Activated CD4-positive, CD25-positive, alpha-beta regulatory T cell treated with anti-CD3 and anti-CD28 coated beads, Interleukin-2, amount 50 U/mL, for 16 hours (primary cell): ENCODE results near the gene KIAA0513.
A peak's percentile ranks its signal among the peaks of the same experiment; 100 is the strongest.

ENCODE experiments used
- DNase-seq: peaks from one replicate; pipeline ENCODE4 v3.0.0-alpha.2; 2020; ENCODE audit warnings: low read depth, low spot score

KIAA0513 gene

GRCh38 chr16:85027349-85027957 lies at the start of gene KIAA0513:
TSS of gene KIAA0513 (plus strand) at chr16:85027795. CDS start at chr16:85067072, 39,277 bp downstream.
- peak; percentile 93 for DNase-seq

DNA sequence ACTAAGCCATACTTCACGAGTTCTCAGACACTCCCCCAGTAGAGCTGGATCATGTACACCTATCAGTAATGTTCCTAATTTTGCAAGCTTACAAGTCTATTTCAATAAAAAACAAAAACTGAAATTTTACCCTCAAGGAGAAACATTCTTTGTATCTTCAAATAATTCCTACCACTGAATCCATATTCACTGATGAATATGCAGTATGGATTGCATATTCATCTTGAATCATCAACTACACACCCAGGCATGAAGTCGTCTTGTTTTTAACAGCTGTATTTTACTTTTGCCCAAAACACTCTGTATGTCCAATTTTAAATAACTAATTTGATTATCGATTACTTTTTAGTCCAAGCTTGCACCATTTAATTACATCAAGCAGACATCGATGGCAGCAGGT lies 48.1 kb upstream of the KIAA0513 start:
- no peak for DNase-seq

DNA sequence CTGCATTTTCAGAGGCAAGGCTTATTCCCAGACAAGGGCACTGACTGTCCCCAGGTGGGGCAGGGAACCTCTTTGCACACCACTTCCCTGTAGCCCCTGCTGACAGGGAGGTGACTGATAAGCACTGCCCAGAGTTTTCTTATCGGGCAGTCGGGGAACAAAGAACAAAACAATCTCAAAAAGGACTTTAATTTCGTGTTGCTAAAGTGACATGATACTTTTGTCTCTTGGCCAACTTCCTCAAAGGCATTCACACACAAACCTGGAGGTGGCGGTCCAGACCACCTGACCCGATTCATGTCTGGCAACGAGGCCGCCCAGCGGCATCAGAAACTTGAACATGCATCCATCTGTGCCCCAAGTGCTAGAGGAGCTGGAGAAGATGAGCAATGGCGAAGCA lies 45.2 kb upstream of the KIAA0513 start:
- no peak for DNase-seq

- DNase-seq: no peak
These were observed 42.2 kb upstream of the KIAA0513 start for GRCh38 chr16:84985079-84986065.

DNA sequence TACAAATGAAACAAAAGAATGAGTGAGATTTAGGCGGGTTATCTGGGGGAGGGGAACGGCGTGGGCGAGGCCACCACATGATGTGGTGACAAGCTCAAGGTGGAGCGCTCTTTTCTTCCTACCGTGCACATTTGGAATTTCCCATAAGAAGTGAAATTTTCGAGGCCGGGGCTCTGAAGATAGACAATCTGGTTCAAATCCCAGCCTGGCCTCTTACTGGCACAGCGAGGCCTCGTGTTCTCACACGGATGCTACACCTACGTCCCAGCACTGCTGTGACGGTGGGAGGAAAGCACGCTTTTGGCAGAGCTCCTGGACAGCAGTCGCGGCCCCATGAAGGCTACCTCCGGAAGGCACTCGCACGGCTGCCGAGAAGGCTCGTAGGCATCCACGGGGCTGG lies 41.5 kb upstream of the KIAA0513 start:
- no peak for DNase-seq

GRCh38 chr16:84986879-84987278 lies 40.7 kb upstream of the KIAA0513 start:
- no peak for DNase-seq

DNA sequence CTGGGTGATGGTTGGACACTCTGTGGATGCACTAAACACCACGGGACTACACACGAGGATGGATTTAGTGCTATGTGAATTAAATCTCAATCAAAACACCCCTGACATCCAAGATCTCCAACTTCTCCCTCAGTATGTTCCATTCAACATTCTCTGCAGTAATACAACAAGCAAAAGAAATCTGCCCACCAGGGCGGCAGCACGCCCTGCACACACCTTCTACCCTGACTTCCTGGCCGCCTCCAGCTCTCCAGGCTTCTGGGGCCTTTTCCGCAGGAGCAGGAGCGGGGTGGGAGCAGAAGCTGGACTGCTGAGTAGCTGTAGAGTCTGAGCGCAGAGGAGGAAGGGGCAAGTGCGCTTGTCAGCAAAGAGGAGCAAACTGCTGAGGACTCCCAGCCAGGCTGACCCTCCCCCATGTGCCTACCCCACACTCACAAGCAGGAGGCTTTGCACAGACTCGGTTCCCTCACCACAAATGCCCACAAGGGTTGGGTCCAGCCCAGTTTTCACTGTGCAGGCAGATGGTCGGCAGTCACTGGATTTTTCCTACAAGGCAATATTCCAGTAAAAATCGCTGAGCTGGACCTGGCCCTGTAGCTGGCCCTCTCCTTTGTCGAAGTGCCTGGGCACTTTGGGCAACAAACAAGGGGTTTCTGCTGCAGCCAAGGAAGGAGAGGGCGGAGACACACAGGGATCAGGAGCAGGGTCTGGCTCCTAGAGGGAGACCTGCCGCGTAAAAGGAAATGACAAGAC lies 39.1 kb upstream of the KIAA0513 start:
- no peak for DNase-seq

GRCh38 chr16:84989749-84990620 lies 37.6 kb upstream of the KIAA0513 start:
- DNase-seq: no peak

DNA sequence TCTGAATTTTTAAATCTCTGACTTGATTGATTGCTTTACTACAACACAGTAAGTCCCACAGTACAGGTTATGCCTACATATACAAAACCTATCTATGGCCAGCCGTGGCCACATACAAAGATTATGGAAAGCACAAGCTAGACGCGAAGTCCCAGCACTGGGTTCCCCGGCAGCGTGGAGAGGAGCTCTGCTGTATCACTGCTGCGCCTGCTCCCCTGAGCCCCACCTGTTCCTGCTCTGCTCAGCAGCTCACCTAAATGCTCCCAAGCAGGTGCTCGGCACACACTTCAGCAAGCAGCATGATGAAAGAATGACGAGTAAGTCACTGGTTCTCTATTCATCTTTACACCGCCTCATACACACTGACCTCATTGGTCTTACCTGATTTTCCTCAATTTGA lies 36.8 kb upstream of the KIAA0513 start:
- no peak for DNase-seq

DNA sequence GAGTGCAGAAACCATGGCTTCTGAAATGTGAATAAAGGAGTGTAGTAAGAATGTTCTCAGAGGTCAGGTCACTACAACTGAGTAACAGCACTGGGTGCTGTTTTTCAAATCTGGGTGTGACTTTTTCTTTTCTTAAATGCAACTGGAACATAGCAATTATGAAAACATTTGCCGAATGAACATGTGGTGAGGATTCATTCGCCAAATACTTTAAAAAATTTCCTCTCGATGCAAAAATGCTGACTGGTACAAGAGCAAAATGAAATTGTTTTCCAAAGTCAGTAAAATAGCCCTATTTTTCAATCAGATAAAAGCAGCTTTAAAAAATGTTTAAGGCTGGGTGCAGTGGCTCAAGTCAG lies 34.9 kb upstream of the KIAA0513 start:
- DNase-seq: no peak

DNA sequence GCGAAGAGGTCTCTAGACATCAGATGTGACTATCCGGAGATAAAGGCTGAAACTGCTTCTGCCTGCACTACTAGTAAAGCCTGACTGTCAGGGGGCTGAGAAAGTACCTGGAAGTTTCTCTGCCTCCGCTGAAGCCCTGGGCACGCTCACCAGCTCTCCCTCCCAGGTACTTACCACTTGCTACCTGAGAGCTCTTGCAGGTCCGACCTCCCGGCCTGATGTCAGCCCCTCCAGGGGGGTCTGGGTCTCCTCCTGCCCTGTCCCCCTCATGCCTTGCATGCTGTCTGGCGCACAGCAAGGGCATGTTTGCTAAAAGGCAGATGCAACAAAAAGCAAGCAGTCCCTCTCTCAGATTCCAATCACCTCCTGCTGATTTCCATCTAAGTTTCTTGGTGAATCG lies 33.7 kb upstream of the KIAA0513 start:
- DNase-seq: no peak

- no peak for DNase-seq
These were observed 31.9 kb upstream of the KIAA0513 start for GRCh38 chr16:84995663-84996062.

DNA sequence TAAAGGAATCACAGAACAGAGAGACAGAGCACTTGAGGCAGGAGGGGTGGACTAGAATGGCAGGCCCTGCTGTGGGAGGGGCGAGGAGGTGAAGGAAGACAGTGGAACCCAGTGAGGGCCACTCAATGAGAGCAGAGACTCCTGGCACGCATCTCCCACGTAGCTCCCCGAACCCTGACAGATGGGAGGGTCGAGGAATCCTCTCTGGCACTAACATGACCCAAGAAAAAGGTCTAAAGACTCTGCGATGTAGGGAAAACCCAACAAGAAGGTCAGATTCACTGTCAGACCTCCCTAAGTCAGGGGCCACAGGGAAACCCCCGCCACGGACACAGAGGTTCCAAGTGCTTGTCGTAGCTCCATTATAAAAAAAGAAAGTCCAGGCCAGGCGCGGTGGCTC lies 31.2 kb upstream of the KIAA0513 start:
- no peak for DNase-seq

DNA sequence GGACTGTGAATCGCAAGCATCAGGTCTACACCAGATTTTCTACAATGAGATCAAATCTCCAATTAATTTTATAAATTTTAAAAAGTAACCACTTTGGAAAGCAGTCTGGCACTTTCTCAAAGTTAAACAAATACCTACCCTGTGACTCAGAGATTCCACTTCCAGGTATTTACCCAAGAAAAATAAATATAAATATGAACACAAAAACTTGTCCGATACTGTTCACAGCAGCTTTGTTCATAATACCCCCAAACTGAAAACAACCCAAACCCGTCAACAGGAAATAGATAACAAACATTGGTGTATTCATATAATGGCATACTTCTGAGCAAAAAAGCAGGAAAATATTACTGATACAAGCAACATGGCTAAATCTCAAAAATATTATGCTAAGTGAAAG lies 28.4 kb upstream of the KIAA0513 start:
- DNase-seq: no peak

- DNase-seq: no peak
These were observed 27.6 kb upstream of the KIAA0513 start for GRCh38 chr16:84999857-85000480.

DNA sequence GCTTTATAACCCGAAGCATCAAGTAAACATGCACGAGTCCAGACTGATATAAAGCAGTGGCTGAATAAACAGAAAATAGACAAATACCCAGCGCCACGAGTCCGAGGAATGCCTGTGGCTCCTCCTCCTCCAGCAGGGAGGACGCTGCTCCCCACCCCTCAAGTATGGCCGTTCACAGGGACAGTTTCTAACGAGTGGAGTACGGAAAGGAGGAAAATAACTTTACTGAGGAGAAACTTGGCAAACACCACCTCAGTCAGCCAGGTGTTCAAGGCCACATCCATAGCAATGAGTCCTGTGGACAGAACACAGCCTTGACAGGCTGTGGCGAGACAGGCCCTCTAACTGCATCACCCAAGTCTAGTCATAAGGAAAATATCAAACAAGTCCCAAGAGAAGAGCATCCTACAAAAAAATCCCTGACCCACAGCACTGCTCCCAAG lies 25.5 kb upstream of the KIAA0513 start:
- no peak for DNase-seq

- no peak for DNase-seq
These were observed 25.0 kb upstream of the KIAA0513 start for GRCh38 chr16:85002608-85003007.

DNA sequence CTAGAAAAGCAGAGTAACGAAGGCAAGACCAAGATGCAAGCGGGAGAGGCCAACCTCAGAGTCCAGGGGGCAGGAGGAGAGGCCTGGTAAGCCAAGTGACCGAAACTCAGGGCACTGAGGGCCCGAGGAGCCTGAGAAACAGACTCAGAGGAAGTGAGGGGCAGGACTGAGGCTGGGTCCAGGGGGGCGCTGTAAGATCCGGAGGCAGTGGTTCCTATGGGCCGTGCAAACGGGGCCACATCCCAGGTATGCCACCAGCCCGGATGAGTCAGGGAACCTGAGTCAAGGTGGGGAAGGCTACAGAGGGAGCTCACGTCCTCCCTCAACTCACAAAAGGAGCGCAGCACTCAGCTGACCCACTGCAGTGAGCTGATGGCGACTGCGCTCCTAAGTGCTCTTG lies 24.5 kb upstream of the KIAA0513 start:
- no peak for DNase-seq

DNA sequence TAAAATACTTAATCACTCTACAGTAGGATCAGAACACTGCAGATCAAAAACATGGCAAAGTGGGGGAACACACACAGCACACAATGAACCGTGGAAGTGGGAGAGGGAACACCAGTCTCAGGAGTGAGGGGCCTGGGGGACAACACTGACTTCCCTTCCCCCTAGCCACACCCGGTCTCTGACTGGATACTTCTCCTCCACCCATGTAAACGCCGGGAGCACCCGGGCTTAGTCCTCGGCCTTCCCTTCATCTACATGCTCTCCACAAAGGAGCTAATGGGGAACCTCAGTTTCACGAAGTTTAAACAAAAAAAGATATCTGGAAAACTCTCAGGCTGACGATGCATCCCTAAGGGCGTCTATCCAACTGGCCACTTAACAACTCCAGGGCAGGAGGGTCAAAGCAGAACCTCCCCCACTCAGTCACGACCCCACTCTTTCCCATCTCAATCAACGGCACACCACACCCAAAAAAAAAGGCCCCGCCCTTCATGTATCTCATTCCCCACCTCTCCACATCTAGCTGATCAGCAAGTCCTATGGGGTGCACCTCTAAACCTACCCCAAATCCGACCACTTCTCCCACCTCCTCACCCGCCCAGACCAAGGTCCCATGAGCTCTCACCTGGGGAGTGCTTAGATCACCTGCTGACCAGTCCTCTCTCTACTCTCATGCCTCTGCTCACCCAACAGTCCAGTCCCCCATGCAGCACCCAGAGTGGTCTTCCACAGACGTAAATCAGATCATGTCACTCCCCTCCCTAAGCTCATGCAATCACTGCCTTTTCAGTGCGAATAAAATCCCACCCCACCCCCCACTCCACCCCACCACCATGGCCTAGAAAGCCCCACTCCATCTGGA lies 23.6 kb upstream of the KIAA0513 start:
- DNase-seq: no peak
